Activated CD8-positive, alpha-beta T cell treated with anti-CD3 and anti-CD28 coated beads, Interleukin-2, amount 10 ng/mL, durations not matched to agents 7 days and 5 days (primary cell): ENCODE data around the gene LOXL3. TPM values are rescaled to one million over a fixed set of nuclear protein-coding genes. Genes with fewer than 3 reads are reported as not detected.
A peak's percentile ranks its signal among the peaks of the same experiment; 100 is the strongest.

ENCODE experiments used
- ATAC-seq: fragments of 150-1000 bp; cut with Tn5 transposase; one replicate; pipeline ENCODE4 v1.10.0; 2021; ENCODE audit warnings: moderate library complexity
- CTCF ChIA-PET: fragments of 350-600 bp; sonication (Branson Sonifier 250); formaldehyde crosslinking; loops from one replicate; lab custom pipeline; 2021; ENCODE audit warnings: antibody characterized with exemption; lab: Charles Lee
- POLR2A ChIA-PET: fragments of 350-600 bp; sonication (Branson Sonifier 250); formaldehyde crosslinking; loops from one replicate; lab custom pipeline; 2021; ENCODE audit warnings: antibody characterized with exemption; lab: Charles Lee
- DNase-seq: peaks from one replicate; pipeline ENCODE4 v3.0.0-alpha.2; 2020
- H3K27ac Mint-ChIP-seq: one replicate; pipeline ENCODE4 v1.8.0; 2021; ENCODE audit warnings: mild to moderate bottlenecking, mixed read lengths
- H3K27me3 Mint-ChIP-seq: one replicate; pipeline ENCODE4 v1.8.0; 2021; ENCODE audit warnings: low read depth, mixed read lengths
- H3K36me3 Mint-ChIP-seq: one replicate; pipeline ENCODE4 v1.8.0; 2021; ENCODE audit warnings: low read depth, mixed read lengths
- H3K4me1 Mint-ChIP-seq: one replicate; pipeline ENCODE4 v1.8.0; 2021; ENCODE audit warnings: low read depth, mixed read lengths
- H3K4me3 Mint-ChIP-seq: one replicate; pipeline ENCODE4 v1.8.0; 2021; ENCODE audit warnings: mild to moderate bottlenecking, mixed read lengths
- H3K9me3 Mint-ChIP-seq: one replicate; pipeline ENCODE4 v1.8.0; 2022; ENCODE audit warnings: mixed read lengths; ENCODE audit not compliant: insufficient read depth
- total RNA-seq, 2 experiments: library from RNA; stranded (reverse); gene quantifications; one replicate each; pipeline ENCODE4 v1.2.3, GENCODE V29; 2021

Gene LOXL3
- total RNA-seq, 2 experiments from 2014 or later: 0.21 to 0.23 TPM

DNA sequence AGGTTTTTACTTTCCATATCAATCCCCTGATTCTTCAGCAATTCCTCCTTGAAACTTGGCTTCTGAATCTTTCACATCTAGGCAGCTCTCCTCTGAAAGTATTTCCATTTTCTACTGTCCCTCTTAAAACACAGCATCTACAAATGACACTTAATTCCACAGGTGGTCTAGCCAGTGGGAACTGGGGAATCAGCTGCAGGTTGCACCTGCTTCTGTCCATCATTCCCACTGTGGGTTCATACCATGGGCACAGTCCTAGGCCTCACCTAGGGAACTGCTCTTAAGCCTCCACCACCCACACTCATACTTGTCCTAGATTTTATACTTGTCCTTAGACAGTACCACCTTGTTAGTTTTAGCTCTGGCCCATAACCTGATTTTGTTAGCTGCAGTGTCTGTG is 2.2 kb downstream of the LOXL3 start:
- ChIA-PET CTCF (interaction anchor here (0.9 to 2.1 kb wide), 6 partner anchors 17 to 68 kb away, joined by 3 to 7 read pairs (median 4); partner anchors contain the start of genes AUP1, CCDC142, HTRA2 and TTC31), POLR2A (interaction anchor here (0.6 to 1.8 kb wide), 4 partner anchors 19 to 34 kb away, joined by 3 to 5 read pairs (median 4); no protein-coding TSS in a partner anchor)
- H3K36me3 Mint-ChIP-seq: peaks cover 6% of the 10 kb centered on the region
- peaks cover 36% of the 10 kb centered on the region for H3K4me1 Mint-ChIP-seq
- no peaks in the 10 kb centered on the region for H3K9me3 Mint-ChIP-seq
- DNase-seq (no peak), ATAC-seq (no peak)
- peaks cover 36% of the 10 kb centered on the region for H3K27me3 Mint-ChIP-seq
- no peak overlapping the region for H3K4me3 Mint-ChIP-seq
- no peak overlapping the region for H3K27ac Mint-ChIP-seq

- CTCF ChIA-PET: interaction anchor here (0.7 to 2.1 kb wide), 9 partner anchors 18 to 69 kb away, joined by 3 to 7 read pairs (median 3); partner anchors contain the start of genes CCDC142 and TTC31
- Mint-ChIP-seq H3K9me3 (no peaks in the 10 kb centered on the region), H3K4me1 (peaks cover 29% of the 10 kb centered on the region), H3K27me3 (peaks cover 47% of the 10 kb centered on the region), H3K4me3 (peak overlapping the region; percentile 5), H3K36me3 (no peaks in the 10 kb centered on the region), H3K27ac (no peak overlapping the region)
- DNase-seq (no peak), ATAC-seq (no peak)
- POLR2A ChIA-PET: interaction anchor here (1.0 to 1.8 kb wide), 3 partner anchors 11 to 26 kb away, joined by 3 to 5 read pairs (median 4); partner anchors contain the start of genes AUP1 and HTRA2
Measured at GRCh38 chr2:74550231-74550630, 3.5 kb downstream of the LOXL3 start.

GRCh38 chr2:74548900-74549826 is 4.6 kb downstream of the LOXL3 start:
- Mint-ChIP-seq H3K9me3 (no peaks in the 10 kb centered on the region), H3K27me3 (peaks cover 56% of the 10 kb centered on the region), H3K4me3 (peak overlapping the region; percentile 56), H3K27ac (no peak overlapping the region), H3K4me1 (peaks cover 26% of the 10 kb centered on the region), H3K36me3 (no peaks in the 10 kb centered on the region)
- no peak for DNase-seq
- ChIA-PET POLR2A (interaction anchor here (0.9 to 1.5 kb wide), 2 partner anchors 20 to 93 kb away, joined by 3 read pairs; partner anchors contain the start of genes AUP1 and HTRA2), CTCF (interaction anchor here (1.0 to 2.1 kb wide), 3 partner anchors 36 to 68 kb away, joined by 4 to 7 read pairs (median 4); no protein-coding TSS in a partner anchor)
- ATAC-seq: peak; percentile 68

DNA sequence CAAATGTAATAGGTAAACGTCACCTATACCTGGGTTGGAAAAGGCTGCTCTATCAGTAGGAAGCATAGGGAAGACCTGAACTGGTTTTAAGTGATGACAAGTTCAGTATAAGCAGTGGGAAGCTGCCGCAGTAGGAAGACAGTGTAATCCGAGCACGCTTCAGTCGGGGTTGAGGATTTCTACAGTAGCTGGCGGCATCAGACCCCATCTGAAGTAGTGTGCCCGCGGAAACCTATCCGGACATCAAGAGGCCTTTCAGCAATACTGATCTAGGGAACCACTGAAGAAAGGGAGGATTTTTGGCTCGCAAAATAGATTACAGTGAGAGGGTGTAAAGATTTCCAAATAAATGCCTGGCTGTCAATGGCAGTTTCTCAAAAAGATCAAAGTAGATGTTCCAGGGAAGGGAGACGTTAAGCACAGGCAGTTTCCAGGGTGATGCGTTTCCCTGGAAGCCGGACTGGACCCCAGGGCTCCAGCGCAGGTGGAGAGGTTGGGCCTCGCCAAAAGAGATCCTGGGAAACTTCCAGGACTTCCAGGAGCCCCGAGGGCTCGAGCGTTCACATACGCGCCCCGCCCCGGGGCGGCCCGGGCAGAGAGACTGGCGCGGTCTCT is 5.3 kb downstream of the LOXL3 start:
- Mint-ChIP-seq H3K4me3 (peak overlapping the region; percentile 54), H3K27ac (no peak overlapping the region), H3K9me3 (no peaks in the 10 kb centered on the region), H3K36me3 (no peaks in the 10 kb centered on the region), H3K27me3 (peaks cover 56% of the 10 kb centered on the region), H3K4me1 (peaks cover 21% of the 10 kb centered on the region)
- CTCF ChIA-PET: interaction anchor here (0.9 to 1.5 kb wide), 2 partner anchors 38 to 39 kb away, joined by 3 to 4 read pairs; no protein-coding TSS in a partner anchor
- ATAC-seq (no peak), DNase-seq (no peak)
- POLR2A ChIA-PET: interaction anchor here (0.9 kb wide), 1 partner anchor 92 kb away, joined by 3 read pairs; no protein-coding TSS in a partner anchor

DNA sequence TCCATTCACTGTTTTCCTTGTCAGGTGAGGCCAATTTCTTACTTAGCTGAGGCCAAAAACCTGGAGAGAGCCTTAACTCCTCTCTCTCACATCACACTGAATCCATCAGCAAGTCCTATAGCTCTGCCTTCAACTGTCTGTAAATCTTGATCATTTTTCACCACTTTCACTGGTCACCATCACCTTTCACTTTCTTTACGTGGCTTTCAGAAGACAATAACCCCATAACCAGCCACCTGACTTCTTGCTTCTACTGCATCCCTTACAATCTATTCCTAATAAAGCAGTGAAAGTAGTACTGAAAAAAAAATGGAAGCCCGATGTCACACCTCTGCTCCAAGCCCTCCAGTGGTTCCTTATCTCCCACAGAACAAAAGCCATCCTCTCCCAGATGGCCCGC is 7.7 kb downstream of the LOXL3 start:
- H3K4me1 Mint-ChIP-seq: peaks cover 14% of the 10 kb centered on the region

GRCh38 chr2:74544634-74545033 is 9.1 kb downstream of the LOXL3 start:
- Mint-ChIP-seq H3K36me3 (no peaks in the 10 kb centered on the region), H3K27me3 (peaks cover 48% of the 10 kb centered on the region), H3K4me1 (peaks cover 15% of the 10 kb centered on the region), H3K4me3 (no peak overlapping the region), H3K27ac (no peak overlapping the region), H3K9me3 (no peaks in the 10 kb centered on the region)
- CTCF ChIA-PET: interaction anchor here (0.6 to 4.1 kb wide), 14 partner anchors 10 to 96 kb away, joined by 3 to 22 read pairs (median 4); partner anchors contain the start of genes AUP1, CCDC142, HTRA2 and TTC31
- DNase-seq: peak; percentile 38
- POLR2A ChIA-PET: no interaction called here
- ATAC-seq: no peak

More for the DNA sequence above, 7.7 kb downstream of the LOXL3 start:
- H3K9me3 Mint-ChIP-seq: no peaks in the 10 kb centered on the region
- H3K4me3 Mint-ChIP-seq: no peak overlapping the region
- peaks cover 55% of the 10 kb centered on the region for H3K27me3 Mint-ChIP-seq
- ATAC-seq (no peak), DNase-seq (no peak)
- CTCF ChIA-PET: interaction anchor here (1.1 to 4.1 kb wide), 4 partner anchors 15 to 63 kb away, joined by 4 to 22 read pairs (median 11); partner anchors contain the start of genes AUP1, CCDC142, HTRA2 and TTC31
- no peak overlapping the region for H3K27ac Mint-ChIP-seq
- POLR2A ChIA-PET: interaction anchor here (1.1 to 1.6 kb wide), 2 partner anchors 9 to 23 kb away, joined by 3 to 6 read pairs; no protein-coding TSS in a partner anchor
- no peaks in the 10 kb centered on the region for H3K36me3 Mint-ChIP-seq

- Mint-ChIP-seq H3K36me3 (no peaks in the 10 kb centered on the region), H3K4me1 (peaks cover 24% of the 10 kb centered on the region), H3K9me3 (no peaks in the 10 kb centered on the region), H3K27ac (no peak overlapping the region), H3K4me3 (no peak overlapping the region), H3K27me3 (peaks cover 52% of the 10 kb centered on the region)
- POLR2A ChIA-PET: no interaction called here
- CTCF ChIA-PET: interaction anchor here (0.8 to 1.8 kb wide), 3 partner anchors 11 to 43 kb away, joined by 3 to 6 read pairs (median 4); no protein-coding TSS in a partner anchor
- ATAC-seq: no peak
- no peak for DNase-seq
Measured at GRCh38 chr2:74542978-74543377, 10.8 kb downstream of the LOXL3 start.

GRCh38 chr2:74540291-74540690 is 13.5 kb downstream of the LOXL3 start:
- POLR2A ChIA-PET: interaction anchor here (0.6 to 0.8 kb wide), 2 partner anchors 10 to 56 kb away, joined by 3 read pairs; partner anchors contain the start of gene HTRA2
- peaks cover 45% of the 10 kb centered on the region for H3K27me3 Mint-ChIP-seq
- DNase-seq (no peak), ATAC-seq (no peak)
- peaks cover 22% of the 10 kb centered on the region for H3K4me1 Mint-ChIP-seq
- no peaks in the 10 kb centered on the region for H3K9me3 Mint-ChIP-seq
- no peaks in the 10 kb centered on the region for H3K36me3 Mint-ChIP-seq
- CTCF ChIA-PET: interaction anchor here (1.0 to 1.6 kb wide), 4 partner anchors 8 to 82 kb away, joined by 3 to 5 read pairs (median 3); partner anchors contain the start of gene WBP1
- no peak overlapping the region for H3K27ac Mint-ChIP-seq
- H3K4me3 Mint-ChIP-seq: no peak overlapping the region

GRCh38 chr2:74538881-74539339 is 14.8 kb downstream of the LOXL3 start:
- no peaks in the 10 kb centered on the region for H3K9me3 Mint-ChIP-seq
- DNase-seq: no peak
- no peak overlapping the region for H3K4me3 Mint-ChIP-seq
- no peaks in the 10 kb centered on the region for H3K36me3 Mint-ChIP-seq
- CTCF ChIA-PET: interaction anchor here (1.2 to 2.8 kb wide), 6 partner anchors 31 to 204 kb away, joined by 3 to 17 read pairs (median 4); partner anchors contain the start of genes CCDC142, PCGF1 and TTC31
- H3K27ac Mint-ChIP-seq: no peak overlapping the region
- peaks cover 22% of the 10 kb centered on the region for H3K4me1 Mint-ChIP-seq
- ATAC-seq: no peak
- peaks cover 36% of the 10 kb centered on the region for H3K27me3 Mint-ChIP-seq
- POLR2A ChIA-PET: interaction anchor here (0.7 to 1.1 kb wide), 3 partner anchors 8 to 12 kb away, joined by 3 to 5 read pairs (median 4); partner anchors contain the start of genes AUP1 and HTRA2

DNA sequence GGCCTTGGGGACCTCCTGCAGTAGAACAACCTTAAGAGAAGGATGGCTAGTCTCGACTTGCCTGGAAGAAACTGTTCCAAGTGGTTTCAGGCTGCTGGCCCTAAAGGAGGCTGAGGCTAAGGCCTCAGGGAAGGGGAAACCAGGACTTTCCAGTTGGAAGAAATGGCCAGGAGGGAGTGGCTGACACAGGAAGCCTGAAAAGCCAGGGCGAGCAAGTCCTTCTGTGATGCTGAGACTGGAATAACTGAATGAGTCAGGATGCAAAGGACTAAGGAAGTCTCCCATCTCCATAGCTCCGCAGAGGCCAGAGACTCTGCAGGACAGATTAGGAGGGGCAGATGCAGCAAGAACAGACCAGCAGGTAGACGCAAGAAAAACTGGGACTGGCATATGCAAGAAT is 16.6 kb downstream of the LOXL3 start:
- Mint-ChIP-seq H3K9me3 (no peaks in the 10 kb centered on the region), H3K27ac (no peak overlapping the region), H3K36me3 (peaks cover 10% of the 10 kb centered on the region), H3K27me3 (peaks cover 30% of the 10 kb centered on the region), H3K4me3 (no peak overlapping the region), H3K4me1 (peaks cover 26% of the 10 kb centered on the region)
- POLR2A ChIA-PET: interaction anchor here (0.6 to 1.2 kb wide), 2 partner anchors 21 to 251 kb away, joined by 3 read pairs; no protein-coding TSS in a partner anchor
- ATAC-seq: no peak
- CTCF ChIA-PET: interaction anchor here (2.8 kb wide), 1 partner anchor 50 kb away, joined by 17 read pairs; no protein-coding TSS in a partner anchor
- no peak for DNase-seq
